Progenitor cell of endocrine pancreas (in vitro differentiated cells): ENCODE data around the gene PANX1. TPM values are rescaled to one million over a fixed set of nuclear protein-coding genes. Genes with fewer than 3 reads are reported as not detected.

ENCODE experiments used
- DNase-seq: peaks from one replicate; pipeline ENCODE4 v3.0.0; 2021; ENCODE audit warnings: low spot score; ENCODE audit not compliant: unreplicated experiment
- H3K27ac Mint-ChIP-seq: 2 replicates; pipeline ENCODE4 v1.8.0; 2021; ENCODE audit warnings: mild to moderate bottlenecking, moderate library complexity, mixed read lengths
- H3K27me3 Mint-ChIP-seq: 2 replicates; pipeline ENCODE4 v1.8.0; 2021; ENCODE audit warnings: mixed read lengths
- H3K36me3 Mint-ChIP-seq: 2 replicates; pipeline ENCODE4 v1.8.0; 2022; ENCODE audit warnings: mixed read lengths; ENCODE audit not compliant: insufficient read depth
- H3K4me1 Mint-ChIP-seq: 2 replicates; pipeline ENCODE4 v1.8.0; 2021; ENCODE audit warnings: low read depth, mixed read lengths
- H3K4me3 Mint-ChIP-seq: 2 replicates; pipeline ENCODE4 v1.8.0; 2021; ENCODE audit warnings: low read depth, mild to moderate bottlenecking, moderate library complexity, mixed read lengths
- H3K9me3 Mint-ChIP-seq: 2 replicates; pipeline ENCODE4 v1.8.0; 2021; ENCODE audit warnings: low read depth, mixed read lengths
- total RNA-seq: library from RNA; stranded (reverse); gene quantifications from 2 replicates; pipeline ENCODE4 v1.2.1, GENCODE V29; 2021
- TF ChIP-seq, protein P1 (sequence below): fragments of 200-600 bp; sonication (generic); IDR thresholded peaks from one replicate; pipeline ENCODE4 v1.5.0; 2021; ENCODE audit warnings: antibody characterized with exemption, mild to moderate bottlenecking; ENCODE audit not compliant: unreplicated experiment

Gene PANX1
- total RNA-seq, 1 donor from 2014 or later, result 31.9 TPM

- H3K36me3 Mint-ChIP-seq, result peaks cover 22% of the 10 kb centered on the region
- H3K27ac Mint-ChIP-seq, result no peak overlapping the region
- DNase-seq, result no peak
- no peaks in the 10 kb centered on the region for H3K27me3 Mint-ChIP-seq
- no peaks in the 10 kb centered on the region for H3K9me3 Mint-ChIP-seq
- TF ChIP-seq, protein P1, sequence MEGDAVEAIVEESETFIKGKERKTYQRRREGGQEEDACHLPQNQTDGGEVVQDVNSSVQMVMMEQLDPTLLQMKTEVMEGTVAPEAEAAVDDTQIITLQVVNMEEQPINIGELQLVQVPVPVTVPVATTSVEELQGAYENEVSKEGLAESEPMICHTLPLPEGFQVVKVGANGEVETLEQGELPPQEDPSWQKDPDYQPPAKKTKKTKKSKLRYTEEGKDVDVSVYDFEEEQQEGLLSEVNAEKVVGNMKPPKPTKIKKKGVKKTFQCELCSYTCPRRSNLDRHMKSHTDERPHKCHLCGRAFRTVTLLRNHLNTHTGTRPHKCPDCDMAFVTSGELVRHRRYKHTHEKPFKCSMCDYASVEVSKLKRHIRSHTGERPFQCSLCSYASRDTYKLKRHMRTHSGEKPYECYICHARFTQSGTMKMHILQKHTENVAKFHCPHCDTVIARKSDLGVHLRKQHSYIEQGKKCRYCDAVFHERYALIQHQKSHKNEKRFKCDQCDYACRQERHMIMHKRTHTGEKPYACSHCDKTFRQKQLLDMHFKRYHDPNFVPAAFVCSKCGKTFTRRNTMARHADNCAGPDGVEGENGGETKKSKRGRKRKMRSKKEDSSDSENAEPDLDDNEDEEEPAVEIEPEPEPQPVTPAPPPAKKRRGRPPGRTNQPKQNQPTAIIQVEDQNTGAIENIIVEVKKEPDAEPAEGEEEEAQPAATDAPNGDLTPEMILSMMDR, result no peak
- peaks cover 3% of the 10 kb centered on the region for H3K4me1 Mint-ChIP-seq
- H3K4me3 Mint-ChIP-seq, result no peak overlapping the region
These were observed 54.7 kb downstream of the PANX1 start for GRCh38 chr11:94183251-94183885.

DNA sequence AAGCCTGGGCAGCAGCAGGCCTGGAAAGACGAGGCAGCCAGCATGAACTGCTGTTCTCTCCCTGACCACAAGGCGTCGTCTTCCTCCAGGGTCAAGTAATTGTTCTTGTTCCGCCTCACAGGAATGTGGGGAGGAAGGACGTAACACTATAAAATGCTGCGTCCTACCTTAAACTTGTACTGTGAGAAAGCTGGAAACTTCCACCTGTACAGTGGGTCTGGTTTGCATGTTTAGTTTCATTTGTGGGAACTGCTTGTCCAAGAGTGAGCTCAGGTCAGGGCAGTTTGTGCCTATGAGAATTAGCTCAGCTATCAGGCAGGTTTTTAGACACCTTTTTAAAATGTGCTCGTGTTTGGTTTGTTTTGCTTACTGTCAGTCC, 55.2 kb downstream of the PANX1 start:
- peak; percentile 64 for DNase-seq
- H3K4me3 Mint-ChIP-seq, result no peak overlapping the region
- H3K9me3 Mint-ChIP-seq, result no peaks in the 10 kb centered on the region
- no peaks in the 10 kb centered on the region for H3K27me3 Mint-ChIP-seq
- H3K4me1 Mint-ChIP-seq, result peaks cover 3% of the 10 kb centered on the region
- TF ChIP-seq, protein P1, result peak; percentile 84
- H3K27ac Mint-ChIP-seq, result peak overlapping the region; percentile 19
- H3K36me3 Mint-ChIP-seq, result peaks cover 18% of the 10 kb centered on the region

DNA sequence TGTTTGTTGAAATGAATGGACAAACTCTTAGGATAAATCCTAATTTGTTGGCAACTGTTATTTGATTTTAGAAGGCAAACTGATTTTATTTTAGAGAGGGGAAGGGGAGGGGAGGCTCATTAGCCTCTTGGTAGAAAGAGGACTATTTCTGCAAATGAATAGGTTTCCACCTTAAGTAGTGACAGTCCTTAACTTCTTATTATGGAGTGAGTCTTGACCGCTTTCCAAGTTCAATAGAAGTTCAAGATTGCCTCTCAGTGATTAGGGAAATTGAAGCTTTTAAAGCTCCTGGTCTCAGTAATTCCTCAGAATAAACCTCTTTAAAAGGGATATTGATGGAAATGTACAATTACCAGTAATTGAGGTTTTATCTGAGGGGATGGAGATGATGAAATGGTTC, 55.7 kb downstream of the PANX1 start:
- DNase-seq, result no peak
- Mint-ChIP-seq H3K27me3 (no peaks in the 10 kb centered on the region), H3K27ac (no peak overlapping the region), H3K36me3 (peaks cover 15% of the 10 kb centered on the region), H3K9me3 (no peaks in the 10 kb centered on the region), H3K4me3 (no peak overlapping the region), H3K4me1 (peaks cover 3% of the 10 kb centered on the region)
- TF ChIP-seq, protein P1, result no peak

GRCh38 chr11:94184846-94185245, 56.2 kb downstream of the PANX1 start:
- TF ChIP-seq, protein P1, result no peak
- Mint-ChIP-seq H3K27me3 (no peaks in the 10 kb centered on the region), H3K4me3 (no peak overlapping the region), H3K4me1 (peaks cover 3% of the 10 kb centered on the region), H3K27ac (no peak overlapping the region), H3K9me3 (no peaks in the 10 kb centered on the region), H3K36me3 (peaks cover 12% of the 10 kb centered on the region)
- no peak for DNase-seq

DNA sequence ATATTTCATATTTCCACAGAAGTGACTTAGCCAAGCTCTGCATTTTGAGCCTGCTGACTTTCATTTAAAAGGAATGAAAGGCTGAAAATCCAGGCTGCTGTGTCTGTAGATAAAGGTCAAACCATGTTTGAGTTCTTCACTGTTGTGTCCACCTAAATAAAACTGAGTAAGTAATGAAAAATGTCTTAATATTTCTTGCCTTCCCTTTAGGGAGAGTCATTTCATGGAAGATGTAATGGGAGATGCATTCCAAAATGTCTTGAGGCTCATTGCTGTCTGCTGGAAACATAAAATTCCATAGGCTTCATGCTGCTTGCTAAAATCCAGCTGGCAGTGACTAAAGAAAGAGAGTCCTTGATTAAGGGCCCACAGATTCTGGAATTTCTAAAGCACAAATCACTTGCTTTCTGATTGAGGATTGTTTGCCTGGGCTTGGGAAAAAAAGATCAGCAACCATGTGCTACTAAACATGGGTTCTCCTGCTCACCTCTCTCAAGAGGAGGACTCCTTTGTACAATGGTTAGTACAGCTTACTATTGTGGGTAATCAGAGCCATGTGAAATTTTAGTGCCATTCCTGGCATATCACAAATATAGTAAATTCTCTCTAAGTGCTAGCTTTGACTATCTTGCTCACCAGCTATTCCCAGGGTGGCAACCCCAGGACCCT, 56.9 kb downstream of the PANX1 start:
- Mint-ChIP-seq H3K27me3 (no peaks in the 10 kb centered on the region), H3K36me3 (peaks cover 11% of the 10 kb centered on the region), H3K9me3 (no peaks in the 10 kb centered on the region), H3K4me3 (no peak overlapping the region), H3K27ac (no peak overlapping the region), H3K4me1 (peaks cover 3% of the 10 kb centered on the region)
- no peak for DNase-seq
- TF ChIP-seq, protein P1, result no peak
